Subcutaneous adipose tissue (tissue), 4 donors: ENCODE data around the gene PRRT4. TPM values are rescaled to one million over a fixed set of nuclear protein-coding genes. Genes with fewer than 3 reads are reported as not detected.

Experiments
- total RNA-seq, 4 donors: library from RNA; depleted of rRNA; stranded (reverse); fragments of >200 nt; gene quantifications; one replicate each; pipeline ENCODE4 v1.1.0, GENCODE V29; 2016
- TF ChIP-seq, protein P1 (sequence below): fragments of 450-650 bp; IDR thresholded peaks from one replicate; pipeline ENCODE4 v1.5.1; 2016; ENCODE audit warnings: low read depth, mild to moderate bottlenecking, control low read depth, antibody characterized with exemption, moderate library complexity

Gene PRRT4
- total RNA-seq, 4 donors from 2014 or later, result 0.65 to 24.7 (median 2.9) TPM

DNA sequence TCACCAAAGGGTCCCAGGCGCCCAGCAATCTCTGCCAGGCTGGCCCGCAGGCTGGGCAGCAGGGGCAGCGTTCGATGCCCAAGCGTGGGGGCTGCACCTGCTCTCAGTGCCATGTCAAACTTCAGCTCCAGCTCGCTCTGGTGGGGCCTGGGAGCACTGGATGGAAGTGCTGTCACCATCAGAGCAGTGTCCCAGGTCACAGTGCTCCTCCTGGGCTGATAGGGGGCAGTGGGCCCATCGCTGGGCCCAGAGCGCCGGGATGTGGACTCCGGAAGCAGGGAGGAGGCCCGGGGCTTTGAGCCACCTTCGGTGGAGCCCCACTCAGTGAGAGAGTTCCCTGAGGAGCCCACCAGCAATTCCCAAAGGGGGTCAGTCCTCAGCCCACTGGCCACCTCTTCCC lies 2.2 kb downstream of the PRRT4 start:
- TF ChIP-seq, protein P1, sequence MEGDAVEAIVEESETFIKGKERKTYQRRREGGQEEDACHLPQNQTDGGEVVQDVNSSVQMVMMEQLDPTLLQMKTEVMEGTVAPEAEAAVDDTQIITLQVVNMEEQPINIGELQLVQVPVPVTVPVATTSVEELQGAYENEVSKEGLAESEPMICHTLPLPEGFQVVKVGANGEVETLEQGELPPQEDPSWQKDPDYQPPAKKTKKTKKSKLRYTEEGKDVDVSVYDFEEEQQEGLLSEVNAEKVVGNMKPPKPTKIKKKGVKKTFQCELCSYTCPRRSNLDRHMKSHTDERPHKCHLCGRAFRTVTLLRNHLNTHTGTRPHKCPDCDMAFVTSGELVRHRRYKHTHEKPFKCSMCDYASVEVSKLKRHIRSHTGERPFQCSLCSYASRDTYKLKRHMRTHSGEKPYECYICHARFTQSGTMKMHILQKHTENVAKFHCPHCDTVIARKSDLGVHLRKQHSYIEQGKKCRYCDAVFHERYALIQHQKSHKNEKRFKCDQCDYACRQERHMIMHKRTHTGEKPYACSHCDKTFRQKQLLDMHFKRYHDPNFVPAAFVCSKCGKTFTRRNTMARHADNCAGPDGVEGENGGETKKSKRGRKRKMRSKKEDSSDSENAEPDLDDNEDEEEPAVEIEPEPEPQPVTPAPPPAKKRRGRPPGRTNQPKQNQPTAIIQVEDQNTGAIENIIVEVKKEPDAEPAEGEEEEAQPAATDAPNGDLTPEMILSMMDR, result no peak

DNA sequence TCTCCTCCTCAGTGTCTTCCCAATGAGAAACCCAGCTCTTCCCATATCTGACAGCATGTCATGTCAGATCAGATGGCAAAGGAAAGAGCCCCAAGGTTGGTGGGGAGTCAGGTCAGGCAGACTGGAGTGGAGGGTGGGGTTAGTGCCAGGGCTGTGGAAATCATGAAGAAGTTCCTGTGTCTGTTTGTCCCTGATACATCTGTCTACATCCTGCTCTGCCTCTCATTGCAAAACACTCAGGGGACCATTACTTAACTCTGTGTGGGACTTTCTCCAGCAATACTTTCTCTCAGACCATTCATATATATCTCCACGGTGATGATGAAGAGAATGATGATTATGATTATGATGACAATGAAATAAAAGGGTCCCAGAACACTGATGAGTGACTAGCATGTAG lies 3.3 kb downstream of the PRRT4 start:
- TF ChIP-seq, protein P1, result no peak

DNA sequence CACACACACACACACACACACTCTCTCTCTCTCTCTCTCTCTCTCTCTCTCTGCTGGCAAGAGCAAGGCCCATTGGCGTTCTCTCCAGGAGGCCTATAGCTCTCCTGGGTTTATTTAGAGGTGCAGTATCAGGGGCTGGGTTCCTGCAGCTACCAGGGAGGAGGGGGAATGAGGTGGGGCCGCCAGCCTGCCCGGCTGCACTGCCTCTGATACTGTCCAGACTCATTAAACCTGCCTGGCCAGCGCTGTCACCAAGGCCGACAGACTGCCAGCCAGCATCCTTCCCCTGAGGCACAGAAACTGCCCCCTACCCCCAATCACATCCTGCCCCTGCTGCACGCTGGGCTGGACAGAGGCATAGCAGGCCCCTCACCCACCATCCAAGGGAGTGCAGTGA lies 4.3 kb downstream of the PRRT4 start:
- TF ChIP-seq, protein P1, result no peak

DNA sequence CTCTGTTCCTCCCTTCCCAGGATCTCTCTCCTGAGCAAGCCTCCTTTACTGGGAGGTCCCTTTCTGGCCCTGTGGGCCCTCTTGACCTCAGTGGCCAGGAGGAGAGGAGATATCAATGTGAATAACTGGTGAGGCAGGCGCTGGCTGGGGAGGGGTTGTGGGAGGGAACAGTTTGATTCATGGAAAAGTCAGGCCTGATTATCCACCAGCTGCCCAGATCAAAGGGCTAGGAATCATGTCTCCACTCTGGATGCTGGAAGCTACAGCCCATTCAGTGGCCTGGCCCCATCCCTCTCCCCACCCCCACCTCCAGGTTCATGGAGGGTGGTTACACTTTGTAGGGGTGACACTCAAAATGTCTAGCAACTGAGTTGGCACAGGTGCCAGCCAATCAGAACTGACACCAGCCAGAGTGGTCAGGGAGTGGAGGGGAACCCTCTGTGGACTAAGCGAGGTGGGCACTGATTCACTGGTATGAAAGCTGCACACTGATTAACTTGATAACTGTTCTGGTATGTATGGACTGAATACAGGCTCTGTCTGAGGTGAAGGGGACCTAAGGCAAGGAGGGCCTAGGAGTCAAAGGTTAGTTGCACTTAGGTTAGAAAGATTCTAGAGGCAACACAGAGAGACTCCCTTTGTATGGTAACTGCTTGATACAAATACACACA lies 4.8 kb downstream of the PRRT4 start:
- TF ChIP-seq, protein P1, result no peak

DNA sequence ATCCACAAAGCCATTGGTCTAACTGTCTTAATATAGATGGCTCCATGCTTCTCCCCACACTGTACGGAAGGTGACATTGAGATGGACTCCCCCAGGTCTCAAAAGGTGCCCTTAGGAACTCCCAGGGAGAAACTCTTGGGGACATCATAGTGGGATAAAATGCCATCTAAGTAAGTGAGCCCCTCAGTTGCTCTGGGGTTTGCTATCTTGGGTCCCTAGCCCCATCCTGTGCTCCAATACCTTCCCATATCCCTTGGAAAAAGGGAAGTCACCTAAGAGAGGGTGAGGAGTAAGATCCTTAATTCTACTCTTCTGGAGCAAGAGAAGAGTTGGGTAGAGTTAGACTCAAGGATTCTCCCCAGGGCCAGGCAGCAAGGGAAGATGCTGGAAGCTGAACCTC lies 7.9 kb downstream of the PRRT4 start:
- TF ChIP-seq, protein P1, result no peak

DNA sequence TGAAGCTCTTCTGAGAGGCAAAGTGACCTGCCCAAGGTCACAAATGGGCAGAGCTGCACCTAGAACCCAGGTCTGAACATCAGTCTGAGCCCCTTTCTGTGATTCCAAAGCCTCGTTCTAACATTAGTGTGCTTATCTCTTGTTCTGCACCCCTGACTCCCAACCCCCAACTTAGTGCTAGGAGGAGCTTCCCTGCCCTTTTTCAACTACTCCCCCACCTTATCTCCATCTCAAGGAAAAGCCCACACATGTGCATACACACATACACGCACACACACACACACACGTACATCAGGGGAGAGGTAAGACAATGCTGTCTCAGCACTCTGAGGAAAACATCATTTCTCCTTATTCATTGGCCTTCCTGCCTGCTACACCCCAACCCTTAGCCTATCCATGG lies 8.3 kb downstream of the PRRT4 start:
- TF ChIP-seq, protein P1, result no peak

DNA sequence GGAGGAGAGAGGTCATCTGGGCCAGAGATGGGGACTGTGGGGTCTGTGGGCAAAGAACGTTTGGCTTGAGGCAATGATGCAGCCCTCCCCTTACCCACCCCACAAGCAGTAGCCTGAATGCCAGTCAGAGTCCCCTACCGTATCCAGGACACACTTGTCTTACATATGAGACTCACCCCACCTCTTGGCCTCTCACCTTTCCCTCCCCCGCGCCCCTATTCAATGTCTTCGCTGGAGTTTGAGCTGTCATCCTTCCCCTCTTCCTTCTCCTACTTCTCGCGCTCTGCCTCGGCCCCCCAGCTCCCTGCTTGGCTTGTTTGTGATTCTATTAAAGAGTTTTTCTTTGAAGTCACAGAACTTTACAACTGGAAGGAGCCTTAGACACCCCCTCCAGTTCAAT lies 8.9 kb downstream of the PRRT4 start:
- TF ChIP-seq, protein P1, result no peak
